Fibroblast of the aortic adventitia (primary cell): ENCODE measurements around the gene DLX2. TPM values are rescaled to one million over a fixed set of nuclear protein-coding genes. Genes with fewer than 3 reads are reported as not detected.
"Not testable (repeated sequence)": the region's sequence is repeated elsewhere in the genome, so short reads cannot be mapped to it uniquely, and the experiment has no call there.

Experiments used
- DNase-seq: peaks from one replicate; pipeline ENCODE4 v3.0.0-alpha.2; 2010; ENCODE audit warnings: low read depth
- H3K4me3 ChIP-seq: 2 replicates; pipeline ENCODE4 v1.5.1; 2011; ENCODE audit warnings: low read depth, mild to moderate bottlenecking, control low read depth, low read length, moderate library complexity
- CTCF ChIP-seq: IDR thresholded peaks from 2 replicates; pipeline ENCODE4 v1.5.1; 2011; ENCODE audit warnings: mild to moderate bottlenecking, low read length, control low read depth, inconsistent platforms; ENCODE audit not compliant: insufficient read depth
- total RNA-seq: library from RNA; depleted of rRNA; stranded (reverse); fragments of >200 nt; gene quantifications from 2 replicates; pipeline ENCODE4 v1.2.3, GENCODE V29; 2012; ENCODE audit warnings: low replicate concordance

Gene DLX2
- total RNA-seq, 1 donor = 0.72 TPM

- no peak overlapping the region for H3K4me3 ChIP-seq
- DNase-seq = no peak
- no peak for TF ChIP-seq CTCF
Observed at GRCh38 chr2:172073518-172073917, 29.2 kb downstream of the DLX2 start.

GRCh38 chr2:172072706-172073105, 30.0 kb downstream of the DLX2 start:
- DNase-seq = no peak
- no peak for TF ChIP-seq CTCF
- H3K4me3 ChIP-seq = no peak overlapping the region

GRCh38 chr2:172072303-172072702, 30.4 kb downstream of the DLX2 start:
- TF ChIP-seq CTCF = no peak
- no peak for DNase-seq
- no peak overlapping the region for H3K4me3 ChIP-seq

- no peak overlapping the region for H3K4me3 ChIP-seq
- no peak for DNase-seq
- no peak for TF ChIP-seq CTCF
Observed at GRCh38 chr2:172070936-172071335, 31.8 kb downstream of the DLX2 start.

GRCh38 chr2:172067905-172068304, 34.8 kb downstream of the DLX2 start:
- not testable (repeated sequence) for H3K4me3 ChIP-seq, DNase-seq

- no peak for TF ChIP-seq CTCF
- DNase-seq = no peak
Observed at GRCh38 chr2:172066394-172066886, 36.3 kb downstream of the DLX2 start.

GRCh38 chr2:172065111-172065510, 37.6 kb downstream of the DLX2 start:
- TF ChIP-seq CTCF = no peak
- no peak overlapping the region for H3K4me3 ChIP-seq
- no peak for DNase-seq

More at GRCh38 chr2:172066394-172066886, 36.3 kb downstream of the DLX2 start:
- H3K4me3 ChIP-seq = no peak overlapping the region
